AG04449 (cell line): ENCODE results near the gene PIK3C2B.

Source experiments
- CTCF ChIA-PET: fragments of 350-600 bp; formaldehyde crosslinking; extraction: SDS; loops from one replicate; lab custom pipeline; 2021; ENCODE audit warnings: antibody characterized with exemption; lab: Yijun Ruan, JAX
- POLR2A ChIA-PET: fragments of 400-600, 350-600 bp; formaldehyde crosslinking; extraction: SDS; loops from one replicate; lab custom pipeline; 2020; ENCODE audit warnings: antibody characterized with exemption, inconsistent platforms; lab: Yijun Ruan, JAX
- DNase-seq: peaks from one replicate; pipeline ENCODE4 v3.0.0-alpha.2; 2010; ENCODE audit warnings: low read depth, low spot score
- H3K4me3 ChIP-seq: 2 replicates; pipeline ENCODE4 v1.5.1; 2011; ENCODE audit warnings: low read depth, mild to moderate bottlenecking, control low read depth, low read length
- CTCF ChIP-seq: IDR thresholded peaks from one replicate; pipeline ENCODE4 v1.5.1; 2011; ENCODE audit warnings: mild to moderate bottlenecking, moderate library complexity, low read length, control low read depth, inconsistent platforms; ENCODE audit not compliant: insufficient read depth; ENCODE audit errors: missing control alignments

The PIK3C2B gene

GRCh38 chr1:204509186-204509635 is 14.6 kb upstream of the PIK3C2B start:
- CTCF ChIA-PET, result interaction anchor here (6.2 to 19.8 kb wide), 2 partner anchors 73 to 297 kb away, joined by 64 to 1052 read pairs; no protein-coding TSS in a partner anchor
- no peak for DNase-seq
- no peak overlapping the region for H3K4me3 ChIP-seq
- POLR2A ChIA-PET, result interaction anchor here (0.7 kb wide), 1 partner anchor 208 kb away, joined by 4 read pairs; no protein-coding TSS in a partner anchor
- TF ChIP-seq CTCF, result no peak

- CTCF ChIA-PET, result interaction anchor here (1.2 to 19.8 kb wide), 7 partner anchors 8 to 298 kb away, joined by 3 to 1052 read pairs (median 13); partner anchors contain the start of genes MDM4 and PIK3C2B
These were observed 12.9 kb upstream of the PIK3C2B start for GRCh38 chr1:204507317-204508105.

GRCh38 chr1:204506969-204507316 is 12.3 kb upstream of the PIK3C2B start:
- CTCF ChIA-PET, result interaction anchor here (1.2 to 19.8 kb wide), 8 partner anchors 8 to 299 kb away, joined by 3 to 1052 read pairs (median 13); partner anchors contain the start of genes MDM4 and PIK3C2B
- peak; percentile 79 for DNase-seq

More at GRCh38 chr1:204507317-204508105, 12.9 kb upstream of the PIK3C2B start:
- peak overlapping the region; percentile 55 for H3K4me3 ChIP-seq
- POLR2A ChIA-PET, result interaction anchor here (0.6 to 2.6 kb wide), 3 partner anchors 9 to 744 kb away, joined by 3 to 26 read pairs (median 7); partner anchors contain the start of genes MDM4 and PIK3C2B
- TF ChIP-seq CTCF, result no peak
- no peak for DNase-seq

GRCh38 chr1:204506201-204506968 is 11.8 kb upstream of the PIK3C2B start:
- ChIA-PET CTCF (interaction anchor here (0.9 to 19.8 kb wide), 11 partner anchors 9 to 300 kb away, joined by 3 to 1052 read pairs (median 13); partner anchors contain the start of genes MDM4 and PIK3C2B), POLR2A (interaction anchor here (0.7 to 2.6 kb wide), 3 partner anchors 10 to 109 kb away, joined by 4 to 26 read pairs (median 7); partner anchors contain the start of genes MDM4 and PIK3C2B)
- H3K4me3 ChIP-seq, result peak overlapping the region; percentile 52
- DNase-seq, result peak; percentile 84
- no peak for TF ChIP-seq CTCF

More at GRCh38 chr1:204506969-204507316, 12.3 kb upstream of the PIK3C2B start:
- no peak for TF ChIP-seq CTCF
- POLR2A ChIA-PET, result interaction anchor here (0.6 to 2.6 kb wide), 3 partner anchors 9 to 745 kb away, joined by 3 to 26 read pairs (median 7); partner anchors contain the start of genes MDM4 and PIK3C2B
- H3K4me3 ChIP-seq, result peak overlapping the region; percentile 55

- POLR2A ChIA-PET, result interaction anchor here (0.6 to 2.6 kb wide), 4 partner anchors 10 to 109 kb away, joined by 3 to 26 read pairs (median 6); partner anchors contain the start of genes MDM4 and PIK3C2B
- peak overlapping the region; percentile 52 for H3K4me3 ChIP-seq
- TF ChIP-seq CTCF, result no peak
- no peak for DNase-seq
- CTCF ChIA-PET, result interaction anchor here (0.9 to 19.8 kb wide), 11 partner anchors 10 to 300 kb away, joined by 3 to 1052 read pairs (median 13); partner anchors contain the start of genes MDM4 and PIK3C2B
These were observed 11.1 kb upstream of the PIK3C2B start for GRCh38 chr1:204505674-204506200.
